Mucosa of stomach (tissue), 1 donor: ENCODE data around the gene MST1.
"Not testable (repeated sequence)": the region's sequence is repeated elsewhere in the genome, so short reads cannot be mapped to it uniquely, and the experiment has no call there.

Source experiments
- H3K27me3 ChIP-seq: one replicate; pipeline ENCODE4 v1.7.0; 2013; ENCODE audit warnings: mild to moderate bottlenecking, low read length; ENCODE audit not compliant: control insufficient read depth, insufficient read depth
- H3K36me3 ChIP-seq: one replicate; pipeline ENCODE4 v1.7.0; 2013; ENCODE audit warnings: low read length; ENCODE audit not compliant: control insufficient read depth, insufficient read depth
- H3K4me1 ChIP-seq: one replicate; pipeline ENCODE4 v1.7.0; 2013; ENCODE audit warnings: mild to moderate bottlenecking, low read length; ENCODE audit not compliant: control insufficient read depth, insufficient read depth
- H3K4me3 ChIP-seq: one replicate; pipeline ENCODE4 v1.7.0; 2013; ENCODE audit warnings: low read length
- H3K9ac ChIP-seq: one replicate; pipeline ENCODE4 v1.7.0; 2013; ENCODE audit warnings: mild to moderate bottlenecking, low read length, moderate library complexity
- H3K9me3 ChIP-seq: one replicate; pipeline ENCODE4 v1.7.0; 2013; ENCODE audit warnings: mild to moderate bottlenecking, low read length, moderate library complexity; ENCODE audit not compliant: control insufficient read depth
- donor health status: Pancreatic carcinoma.

MST1 gene

GRCh38 chr3:49691481-49691880 lies 2.2 kb upstream of the MST1 start:
- not testable (repeated sequence) for H3K4me3 ChIP-seq, H3K9me3 ChIP-seq, H3K9ac ChIP-seq, H3K36me3 ChIP-seq, H3K27me3 ChIP-seq
- peaks cover 20% of the 10 kb centered on the region for H3K4me1 ChIP-seq

GRCh38 chr3:49690856-49691255 lies 1.6 kb upstream of the MST1 start:
- not testable (repeated sequence) for H3K4me3 ChIP-seq

GRCh38 chr3:49689908-49690624 lies 792 bp upstream of the MST1 start:
- H3K9me3 ChIP-seq, H3K36me3 ChIP-seq, H3K27me3 ChIP-seq: not testable (repeated sequence)
- Histone ChIP-seq H3K9ac (peak overlapping the region; percentile 92), H3K4me1 (peaks cover 20% of the 10 kb centered on the region), H3K4me3 (peak overlapping the region; percentile 93)

More at GRCh38 chr3:49690856-49691255, 1.6 kb upstream of the MST1 start:
- not testable (repeated sequence) for H3K27me3 ChIP-seq, H3K9ac ChIP-seq, H3K9me3 ChIP-seq, H3K36me3 ChIP-seq
- H3K4me1 ChIP-seq = peaks cover 20% of the 10 kb centered on the region

DNA sequence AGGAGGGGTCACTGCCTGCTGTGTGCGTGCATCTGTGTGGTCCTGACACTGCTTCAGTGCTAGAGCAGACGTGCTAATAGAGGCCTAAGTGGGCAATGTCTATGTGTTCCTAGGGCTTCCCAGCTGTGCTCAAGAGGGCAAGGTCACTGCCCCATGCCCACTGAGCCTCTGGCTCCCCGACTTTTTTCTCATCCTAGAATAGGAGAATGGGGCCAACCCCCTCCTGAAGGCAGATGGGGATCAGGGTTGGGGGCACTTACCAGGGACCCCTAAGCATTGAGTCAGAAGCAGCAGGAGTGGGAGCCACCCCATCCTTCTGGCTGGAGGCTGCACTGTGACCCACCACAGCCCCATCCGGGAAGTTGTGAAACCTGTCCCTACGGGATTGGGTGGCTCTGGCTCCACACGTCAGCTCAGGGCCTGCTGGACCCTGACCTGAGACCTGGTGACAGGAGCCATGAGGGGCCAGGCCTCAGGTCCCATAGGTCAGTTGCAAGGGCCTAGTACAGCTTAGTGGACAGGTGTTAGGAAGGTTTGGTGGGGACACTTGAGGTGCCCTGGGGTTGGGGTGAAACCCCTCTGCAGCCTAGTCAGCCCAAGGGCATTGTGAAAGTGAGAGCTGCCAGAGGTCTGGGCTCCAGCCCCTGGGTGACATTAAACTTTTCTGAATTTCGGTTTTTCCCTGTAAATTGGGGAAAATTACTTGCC lies 782 bp downstream of the MST1 start:
- peaks cover 20% of the 10 kb centered on the region for H3K4me1 ChIP-seq
- H3K4me3 ChIP-seq = peak overlapping the region; percentile 93
- not testable (repeated sequence) for H3K9me3 ChIP-seq, H3K36me3 ChIP-seq, H3K27me3 ChIP-seq
- H3K9ac ChIP-seq = peak overlapping the region; percentile 92

- H3K4me3 ChIP-seq, H3K27me3 ChIP-seq, H3K36me3 ChIP-seq, H3K9ac ChIP-seq, H3K9me3 ChIP-seq: not testable (repeated sequence)
- H3K4me1 ChIP-seq = peaks cover 20% of the 10 kb centered on the region
Measured at GRCh38 chr3:49687424-49687795, 1.9 kb downstream of the MST1 start.

DNA sequence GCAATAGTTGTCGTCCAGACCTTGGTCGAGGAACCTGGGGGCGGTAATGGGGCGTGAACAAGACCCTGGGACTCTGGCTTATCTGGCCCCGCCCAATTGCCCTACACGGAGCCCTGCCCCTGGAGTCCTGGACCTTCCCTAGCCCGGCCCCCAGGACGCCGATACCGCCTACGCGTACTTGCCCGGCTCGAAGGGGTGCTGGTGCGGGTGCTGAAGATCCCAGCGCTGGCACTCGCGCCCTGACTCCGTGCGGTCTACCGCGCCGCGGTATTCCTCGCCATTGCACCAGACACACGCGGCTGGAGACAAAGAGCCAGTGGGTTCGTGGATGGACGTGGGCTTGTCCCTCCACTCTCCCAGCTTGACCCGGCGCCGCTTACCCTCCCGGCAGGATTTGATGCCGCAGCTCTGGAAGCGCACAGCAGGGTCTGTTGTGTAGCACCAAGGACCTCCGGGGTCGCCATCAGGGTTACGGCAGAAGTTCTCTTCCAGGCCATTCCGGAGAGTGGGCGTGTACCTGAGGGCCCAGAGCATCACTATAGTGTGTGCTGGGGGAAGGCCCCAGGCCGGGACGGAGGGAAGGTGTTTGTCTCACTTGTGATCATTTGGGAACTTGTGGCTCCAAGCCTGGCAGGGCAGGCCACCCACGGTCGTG lies 2.4 kb downstream of the MST1 start:
- not testable (repeated sequence) for H3K27me3 ChIP-seq, H3K4me3 ChIP-seq, H3K36me3 ChIP-seq, H3K9me3 ChIP-seq
- H3K9ac ChIP-seq = peak overlapping the region; percentile 55
- peaks cover 20% of the 10 kb centered on the region for H3K4me1 ChIP-seq

DNA sequence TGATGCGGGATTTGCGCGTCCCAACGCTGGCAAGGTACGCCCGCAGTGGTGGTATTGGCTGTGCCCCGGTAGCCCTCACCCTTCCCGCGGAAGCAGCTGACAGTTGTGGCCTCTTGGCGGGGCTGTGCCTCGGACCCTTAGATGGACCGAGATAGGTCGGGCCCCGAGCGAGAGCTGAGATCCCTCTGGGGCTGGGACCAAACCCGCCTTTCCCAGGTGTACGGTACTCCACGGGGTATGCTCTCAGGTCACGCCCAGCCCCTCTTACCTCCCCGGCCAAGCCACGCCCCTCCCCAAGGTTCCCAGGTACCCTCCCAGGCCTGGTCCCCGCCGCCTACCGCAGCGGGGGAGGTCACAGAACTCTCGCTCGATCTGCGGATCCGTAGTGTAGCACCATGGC lies 2.9 kb downstream of the MST1 start:
- not testable (repeated sequence) for H3K27me3 ChIP-seq, H3K36me3 ChIP-seq, H3K9me3 ChIP-seq, H3K4me3 ChIP-seq
- peak overlapping the region; percentile 55 for H3K9ac ChIP-seq
- peaks cover 20% of the 10 kb centered on the region for H3K4me1 ChIP-seq

DNA sequence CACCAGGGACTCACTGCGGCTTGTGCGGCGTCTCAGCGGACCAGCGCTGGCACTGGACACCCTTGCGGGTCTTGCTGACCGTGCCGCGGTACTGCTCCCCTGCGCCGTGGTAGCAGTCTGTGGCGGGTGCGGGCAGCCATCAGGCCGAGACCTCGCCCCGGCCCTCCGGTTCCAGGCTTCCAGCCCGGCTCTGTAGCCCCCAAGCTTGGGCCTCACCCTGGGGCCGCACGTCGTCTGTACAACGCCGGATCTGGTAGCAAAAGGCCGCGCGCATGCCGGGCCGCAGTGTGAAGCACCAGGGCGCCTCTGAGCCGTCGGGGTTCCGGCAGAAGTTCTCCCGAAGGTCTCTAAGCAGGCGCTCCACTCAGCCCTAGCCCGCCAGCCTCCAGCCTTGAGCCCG lies 3.4 kb downstream of the MST1 start:
- not testable (repeated sequence) for H3K27me3 ChIP-seq, H3K9me3 ChIP-seq, H3K4me3 ChIP-seq, H3K9ac ChIP-seq, H3K36me3 ChIP-seq
- H3K4me1 ChIP-seq = peaks cover 18% of the 10 kb centered on the region

- H3K4me3 ChIP-seq, H3K9me3 ChIP-seq, H3K27me3 ChIP-seq, H3K9ac ChIP-seq, H3K36me3 ChIP-seq: not testable (repeated sequence)
- peaks cover 11% of the 10 kb centered on the region for H3K4me1 ChIP-seq
Measured at GRCh38 chr3:49685103-49685502, 4.2 kb downstream of the MST1 start.

DNA sequence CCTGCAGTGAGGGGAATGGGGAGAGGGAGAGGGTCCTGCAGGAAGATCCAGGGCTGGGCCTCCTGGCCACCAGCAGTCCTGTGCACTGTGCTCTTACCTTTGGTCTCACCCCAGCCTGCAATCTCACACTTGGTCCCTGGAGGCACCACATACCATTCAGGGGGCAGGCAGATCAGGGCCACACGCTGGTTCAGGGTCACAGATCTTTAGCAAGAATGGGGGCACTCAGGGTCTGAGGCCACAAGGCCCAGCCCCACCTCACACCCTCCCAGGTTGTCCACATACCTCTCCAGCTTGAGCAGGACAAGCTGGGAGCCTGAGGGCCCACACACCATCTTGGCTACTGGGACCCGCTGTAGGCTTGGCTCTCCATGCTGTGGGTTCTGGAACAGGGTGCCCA lies 4.8 kb downstream of the MST1 start:
- not testable (repeated sequence) for H3K9me3 ChIP-seq, H3K9ac ChIP-seq, H3K36me3 ChIP-seq, H3K4me3 ChIP-seq, H3K27me3 ChIP-seq, H3K4me1 ChIP-seq

DNA sequence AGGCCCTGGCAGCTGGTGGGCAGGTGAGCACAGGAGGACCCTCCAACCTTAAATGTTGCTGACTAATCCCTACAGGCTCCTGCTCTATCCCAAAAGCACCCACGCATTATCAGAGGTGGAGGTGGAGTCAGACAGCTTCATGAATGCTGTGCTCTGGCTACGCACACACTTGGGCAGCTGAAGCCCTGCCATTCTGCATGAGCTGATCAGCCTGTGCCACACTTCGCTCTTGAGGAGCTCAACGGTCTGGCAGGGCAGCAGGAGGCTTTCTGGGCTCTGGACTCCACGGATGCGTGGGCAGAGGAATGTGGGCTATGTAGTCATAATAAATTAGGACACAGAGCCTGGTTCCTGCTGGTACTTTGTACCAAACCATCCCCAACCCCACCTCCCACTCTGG lies 6.1 kb downstream of the MST1 start:
- Histone ChIP-seq H3K9me3 (no peaks in the 10 kb centered on the region), H3K27me3 (peaks cover 4% of the 10 kb centered on the region), H3K9ac (no peak overlapping the region), H3K36me3 (peaks cover 2% of the 10 kb centered on the region), H3K4me1 (no peaks in the 10 kb centered on the region), H3K4me3 (no peak overlapping the region)

GRCh38 chr3:49681543-49681942 lies 7.7 kb downstream of the MST1 start:
- Histone ChIP-seq H3K4me1 (no peaks in the 10 kb centered on the region), H3K36me3 (peaks cover 18% of the 10 kb centered on the region), H3K4me3 (no peak overlapping the region), H3K27me3 (peaks cover 4% of the 10 kb centered on the region), H3K9ac (no peak overlapping the region), H3K9me3 (no peaks in the 10 kb centered on the region)
